Endothelial cell of umbilical vein (primary cell): ENCODE data around the gene ADAM11. TPM values are rescaled to one million over a fixed set of nuclear protein-coding genes. Genes with fewer than 3 reads are reported as not detected.
"Not testable (repeated sequence)": the region's sequence is repeated elsewhere in the genome, so short reads cannot be mapped to it uniquely, and the experiment has no call there.

Experiments
- BruUV-seq: library from RNA; stranded (reverse); fragments of 400-500 nt; replicated peaks from 2 replicates; lab custom pipeline; 2021; lab: Mats Ljungman, UMichigan
- CTCF ChIA-PET: fragments of 300-600, 350-600 bp; sonication (Branson Sonifier 250); formaldehyde crosslinking; loops from one replicate; lab custom pipeline; 2021; ENCODE audit warnings: antibody characterized with exemption, inconsistent platforms; lab: Charles Lee
- POLR2A ChIA-PET: fragments of 300-600, 350-600 bp; sonication (Branson Sonifier 250); formaldehyde crosslinking; loops from one replicate; lab custom pipeline; 2021; ENCODE audit warnings: antibody characterized with exemption, inconsistent platforms; lab: Charles Lee
- DNase-seq: peaks from one replicate; pipeline ENCODE4 v3.0.0-alpha.2; 2011; ENCODE audit warnings: low read depth, low spot score
- FAIRE-seq: peaks from 2 replicates; lab custom pipeline; 2011; peaks lifted over from hg19 to GRCh38; lab: Jason Lieb, UNC
- H2AFZ ChIP-seq: 2 replicates; pipeline ENCODE4 v1.6.0; 2012; ENCODE audit warnings: low read depth, low read length, control low read depth, inconsistent platforms
- H3K27ac ChIP-seq: 2 replicates; pipeline ENCODE4 v1.5.1; 2011; ENCODE audit warnings: low read depth, mild to moderate bottlenecking, control low read depth, low read length, moderate library complexity; ENCODE audit not compliant: insufficient read depth
- H3K27me3 ChIP-seq, 2 experiments: 2 replicates each; pipeline versions ENCODE4 v1.6.0 to v1.6.1; 2011; ENCODE audit warnings: low read length in 2 of 2, mixed read lengths in 1 of 2; ENCODE audit not compliant: control insufficient read depth in 2 of 2, insufficient read depth in 2 of 2
- H3K36me3 ChIP-seq, 2 experiments: 2 replicates in 1 of 2; 3 replicates in 1 of 2; pipeline ENCODE4 v1.5.1; 2011; ENCODE audit warnings: low read length in 2 of 2, mild to moderate bottlenecking in 1 of 2, moderate library complexity in 1 of 2; ENCODE audit not compliant: control insufficient read depth in 2 of 2, insufficient read depth in 2 of 2; ENCODE audit errors: extremely low read depth in 1 of 2
- H3K4me1 ChIP-seq: 3 replicates; pipeline ENCODE4 v1.5.1; 2011; ENCODE audit warnings: mild to moderate bottlenecking, low read length; ENCODE audit not compliant: control insufficient read depth, insufficient read depth; ENCODE audit errors: extremely low read depth
- H3K4me2 ChIP-seq: 2 replicates; pipeline ENCODE4 v1.6.1; 2011; ENCODE audit warnings: low read length, control low read depth, mixed read lengths; ENCODE audit not compliant: insufficient read depth
- H3K4me3 ChIP-seq, 3 experiments: fragments of 200-600 bp in 1 of 3; sonication (generic), shearing (Covaris generic) in 1 of 3; replicated peaks in 1 of 3; 2 replicates each; pipeline ENCODE4 v1.5.1; 2011 to 2016; ENCODE audit warnings: control low read depth in 3 of 3, low read length in 3 of 3, mild to moderate bottlenecking in 2 of 3, inconsistent platforms in 1 of 3, low read depth in 1 of 3, moderate library complexity in 1 of 3; ENCODE audit not compliant: insufficient read depth in 1 of 3
- H3K79me2 ChIP-seq: 2 replicates; pipeline ENCODE4 v1.6.0; 2012; ENCODE audit warnings: low read length, inconsistent platforms; ENCODE audit not compliant: control insufficient read depth, insufficient read depth
- H3K9ac ChIP-seq: replicated peaks from 2 replicates; pipeline ENCODE3; 2011; ENCODE audit warnings: low read length, control low read depth; ENCODE audit not compliant: insufficient read depth; ENCODE audit errors: extremely low read depth
- H3K9me1 ChIP-seq: replicated peaks from 3 replicates; pipeline ENCODE4 v1.6.0; 2011; ENCODE audit warnings: mild to moderate bottlenecking, low read length; ENCODE audit not compliant: control insufficient read depth, insufficient read depth; ENCODE audit errors: extremely low read depth
- H3K9me3 ChIP-seq: replicated peaks from 2 replicates; pipeline ENCODE4 v1.5.1; 2012; ENCODE audit warnings: low read length, inconsistent platforms; ENCODE audit not compliant: control insufficient read depth, insufficient read depth
- H4K20me1 ChIP-seq: replicated peaks from 2 replicates; pipeline ENCODE3; 2011; ENCODE audit warnings: mild to moderate bottlenecking, low read length; ENCODE audit not compliant: control insufficient read depth, insufficient read depth; ENCODE audit errors: extremely low read depth
- CTCF ChIP-seq, 2 donors: IDR thresholded peaks; 1 replicate in 1 of 2; 2 replicates in 1 of 2; pipeline ENCODE4 v1.5.1; 2011; ENCODE audit warnings: low read length in 2 of 2, mild to moderate bottlenecking in 2 of 2, moderate library complexity in 2 of 2, control low read depth in 1 of 2, inconsistent platforms in 1 of 2, low read depth in 1 of 2; ENCODE audit not compliant: insufficient read depth in 1 of 2; ENCODE audit errors: extremely low read depth in 1 of 2
- EZH2 ChIP-seq: IDR thresholded peaks from 2 replicates; pipeline ENCODE4 v1.6.1; 2012; ENCODE audit warnings: borderline replicate concordance, low read depth, mild to moderate bottlenecking, moderate library complexity, low read length, inconsistent platforms; ENCODE audit not compliant: severe bottlenecking
- FOS ChIP-seq: IDR thresholded peaks from 2 replicates; pipeline ENCODE4 v1.6.1; 2011; ENCODE audit warnings: mild to moderate bottlenecking, low read length, moderate library complexity, borderline replicate concordance; ENCODE audit not compliant: insufficient read depth
- GATA2 ChIP-seq: IDR thresholded peaks from 2 replicates; pipeline ENCODE4 v1.7.0; 2011; ENCODE audit warnings: low read depth, mild to moderate bottlenecking, moderate library complexity, mixed read lengths, low read length; ENCODE audit not compliant: insufficient read length, insufficient read depth
- JUN ChIP-seq: IDR thresholded peaks from 2 replicates; pipeline ENCODE4 v1.6.1; 2011; ENCODE audit warnings: borderline replicate concordance, low read depth; ENCODE audit not compliant: insufficient read length, insufficient read depth
- MAX ChIP-seq: IDR thresholded peaks from 2 replicates; pipeline ENCODE4 v1.6.1; 2011; ENCODE audit not compliant: insufficient read depth, insufficient read length
- MYC ChIP-seq: IDR thresholded peaks from one replicate; pipeline ENCODE4 v1.6.1; 2011; ENCODE audit warnings: mild to moderate bottlenecking, low read depth, low read length
- POLR2A ChIP-seq: IDR thresholded peaks from 2 replicates; pipeline ENCODE4 v1.6.1; 2012; ENCODE audit warnings: low read depth, mild to moderate bottlenecking, control low read depth, low read length
- POLR2AphosphoS5 ChIP-seq: IDR thresholded peaks from 2 replicates; pipeline ENCODE4 v1.6.1; 2012; ENCODE audit warnings: low read depth, mild to moderate bottlenecking, control low read depth, low read length, moderate library complexity; ENCODE audit not compliant: insufficient read depth
- dilution Hi-C: fragments of 300-500 bp; cut with MboI; formaldehyde crosslinking; loops from one replicate; pipeline ENCODE4 v1.15.0; 2019; ENCODE audit warnings: low sequenced_read_pairs; ENCODE audit not compliant: extremely low pct_ligation_motif_present
- intact Hi-C: fragments of 100-400 bp; cut with micrococcal nuclease; formaldehyde crosslinking; loops from one replicate; pipeline ENCODE4 v1.10.0; 2022
- polyA plus RNA-seq, 4 experiments: library from polyadenylated mRNA; depleted of rRNA in 3 of 4; stranded (reverse) in 3 of 4; unstranded in 1 of 4; fragments of >200 nt; gene quantifications; 2 replicates each; pipeline versions ENCODE4 v1.2.1 to v1.2.3, GENCODE V29; 2011 to 2012; ENCODE audit warnings: missing spikeins in 1 of 4
- total RNA-seq: library from RNA; stranded (reverse); gene quantifications from 2 replicates; pipeline ENCODE4 v1.2.3, GENCODE V29; 2021

The ADAM11 gene
- total and polyA plus RNA-seq, 2 donors (not counting 3 experiments of a cell fraction or from before 2014, with no cell fraction given) = 0.71 to 1.1 TPM

GRCh38 chr17:44719444-44719843 lies 39.3 kb upstream of the ADAM11 start:
- no TSS peak for BruUV-seq
- intact Hi-C loops = no loop called here
- H3K79me2 ChIP-seq = no peaks in the 10 kb centered on the region

GRCh38 chr17:44722254-44722653 lies 36.5 kb upstream of the ADAM11 start:
- Histone ChIP-seq H3K9ac (no peak overlapping the region), H4K20me1 (no peaks in the 10 kb centered on the region), H2AFZ (no peak overlapping the region), H3K4me2 (no peak overlapping the region), H3K79me2 (no peaks in the 10 kb centered on the region), H3K4me3 (no peak overlapping the region), H3K4me1 (no peaks in the 10 kb centered on the region), H3K9me3 (no peaks in the 10 kb centered on the region), H3K9me1 (no peaks in the 10 kb centered on the region), H3K27ac (no peak overlapping the region), H3K36me3 (peaks cover 0 to 1% of the 10 kb centered on the region in 2 experiments), H3K27me3 (no peaks in the 10 kb centered on the region)
- TF ChIP-seq CTCF (IDR thresholded peaks at IDR 0.05; ENCODE audit: extremely low read depth in 1 of 2, insufficient read depth in 1 of 2, low read depth in 1 of 2, low read length in 2 of 2) (no peak), JUN (no peak), MAX (no peak), POLR2A (no peak), GATA2 (no peak), FOS (no peak), EZH2 (no peak), POLR2AphosphoS5 (no peak), MYC (no peak)
- intact Hi-C loops (no loop called here), dilution Hi-C loops (no loop called here)
- ChIA-PET POLR2A (no interaction called here), CTCF (no interaction called here)
- BruUV-seq = no TSS peak
- DNase-seq (no peak), FAIRE-seq (no peak)

More at GRCh38 chr17:44719444-44719843, 39.3 kb upstream of the ADAM11 start:
- H2AFZ ChIP-seq = no peak overlapping the region
- dilution Hi-C loops = no loop called here
- H3K27ac ChIP-seq = no peak overlapping the region
- H3K27me3 ChIP-seq = no peaks in the 10 kb centered on the region
- DNase-seq (no peak), FAIRE-seq (no peak)
- H3K9me3 ChIP-seq = no peaks in the 10 kb centered on the region
- no peak for TF ChIP-seq JUN
- no peak for TF ChIP-seq MYC
- H3K36me3 ChIP-seq = peaks cover 0 to 1% of the 10 kb centered on the region in 2 experiments
- no peak overlapping the region for H3K9ac ChIP-seq
- H3K9me1 ChIP-seq = no peaks in the 10 kb centered on the region
- CTCF ChIA-PET = no interaction called here
- POLR2A ChIA-PET = no interaction called here
- H3K4me2 ChIP-seq = no peak overlapping the region
- H3K4me1 ChIP-seq = no peaks in the 10 kb centered on the region
- H3K4me3 ChIP-seq = no peak overlapping the region
- no peaks in the 10 kb centered on the region for H4K20me1 ChIP-seq

GRCh38 chr17:44726121-44726520 lies 32.7 kb upstream of the ADAM11 start:
- H3K9ac ChIP-seq, DNase-seq, H3K27ac ChIP-seq, intact Hi-C loops, H3K4me2 ChIP-seq, H2AFZ ChIP-seq, H3K9me1 ChIP-seq, H3K79me2 ChIP-seq, FAIRE-seq, H3K4me3 ChIP-seq, H3K9me3 ChIP-seq, BruUV-seq, dilution Hi-C loops, H3K4me1 ChIP-seq, H4K20me1 ChIP-seq, H3K27me3 ChIP-seq, CTCF ChIA-PET, H3K36me3 ChIP-seq, POLR2A ChIA-PET: not testable (repeated sequence)
